Measurements from ENCODE around the gene PLEKHH3. TPM values are rescaled to one million over a fixed set of nuclear protein-coding genes. Genes with fewer than 3 reads are reported as not detected.

The PLEKHH3 gene
- total and polyA plus RNA-seq, 2 experiments from 2014 or later = 20.5 to 33.7 TPM

- H3K27me3 ChIP-seq = no peaks in the 10 kb centered on the region
- H3K9me3 ChIP-seq (ENCODE audit: low read depth) = no peaks in the 10 kb centered on the region
- no peak overlapping the region for H2AFZ ChIP-seq
- no peak overlapping the region for H3K4me2 ChIP-seq
- 87% methylated on average over 3 of the region's 3 CpGs for WGBS (ENCODE audit: low lambda C conversion rate, missing lambda C conversion rate)
- H3K4me3 ChIP-seq = no peak overlapping the region
- H3K4me1 ChIP-seq (ENCODE audit: insufficient read depth) = no peaks in the 10 kb centered on the region
- H3K27ac ChIP-seq = no peak overlapping the region
- H3K9me2 ChIP-seq (replicated peaks; ENCODE audit: insufficient read depth) = no peaks in the 10 kb centered on the region
- no peaks in the 10 kb centered on the region for H4K20me1 ChIP-seq (ENCODE audit: insufficient read depth, poor library complexity, severe bottlenecking)
- TF ChIP-seq EZH2 (IDR thresholded peaks at IDR 0.05; ENCODE audit: borderline replicate concordance) (no peak), EZH2phosphoT487 (IDR thresholded peaks at IDR 0.05; ENCODE audit: low read depth, severe bottlenecking, unreplicated experiment) (no peak), CTCF (IDR thresholded peaks at IDR 0.05; ENCODE audit: poor library complexity) (no peak)
- no peaks in the 10 kb centered on the region for H3K79me2 ChIP-seq
- DNase-seq (ENCODE audit: low spot score) = no peak
- no peaks in the 10 kb centered on the region for H3K36me3 ChIP-seq (replicated peaks; ENCODE audit: insufficient read depth, low read depth)
Measured at GRCh38 chr17:42694524-42694923, 17.7 kb upstream of the PLEKHH3 start.

- Histone ChIP-seq H3K27ac (no peak overlapping the region), H3K36me3 (replicated peaks; ENCODE audit: insufficient read depth, low read depth) (no peaks in the 10 kb centered on the region), H3K9me3 (ENCODE audit: low read depth) (no peaks in the 10 kb centered on the region), H3K79me2 (no peaks in the 10 kb centered on the region), H3K9me2 (replicated peaks; ENCODE audit: insufficient read depth) (no peaks in the 10 kb centered on the region), H3K4me1 (ENCODE audit: insufficient read depth) (no peaks in the 10 kb centered on the region), H4K20me1 (ENCODE audit: insufficient read depth, poor library complexity, severe bottlenecking) (no peaks in the 10 kb centered on the region), H2AFZ (no peak overlapping the region), H3K4me2 (no peak overlapping the region), H3K4me3 (no peak overlapping the region), H3K27me3 (no peaks in the 10 kb centered on the region)
- WGBS (ENCODE audit: low lambda C conversion rate, missing lambda C conversion rate) = 93% methylated on average over 11 of the region's 11 CpGs
- no peak for DNase-seq (ENCODE audit: low spot score)
- TF ChIP-seq EZH2phosphoT487 (IDR thresholded peaks at IDR 0.05; ENCODE audit: low read depth, severe bottlenecking, unreplicated experiment) (no peak), EZH2 (IDR thresholded peaks at IDR 0.05; ENCODE audit: borderline replicate concordance) (no peak), CTCF (IDR thresholded peaks at IDR 0.05; ENCODE audit: poor library complexity) (no peak)
Measured at GRCh38 chr17:42692489-42692888, 15.7 kb upstream of the PLEKHH3 start.

GRCh38 chr17:42691021-42691545, 14.3 kb upstream of the PLEKHH3 start:
- Histone ChIP-seq H3K4me3 (no peak overlapping the region), H3K27me3 (no peaks in the 10 kb centered on the region), H3K9me2 (replicated peaks; ENCODE audit: insufficient read depth) (no peaks in the 10 kb centered on the region), H3K9me3 (ENCODE audit: low read depth) (no peaks in the 10 kb centered on the region), H2AFZ (no peak overlapping the region), H3K36me3 (replicated peaks; ENCODE audit: insufficient read depth, low read depth) (no peaks in the 10 kb centered on the region), H3K4me2 (no peak overlapping the region), H3K27ac (no peak overlapping the region), H3K79me2 (no peaks in the 10 kb centered on the region), H3K4me1 (ENCODE audit: insufficient read depth) (no peaks in the 10 kb centered on the region), H4K20me1 (ENCODE audit: insufficient read depth, poor library complexity, severe bottlenecking) (no peaks in the 10 kb centered on the region)
- no peak for DNase-seq (ENCODE audit: low spot score)
- no peak for TF ChIP-seq EZH2phosphoT487 (IDR thresholded peaks at IDR 0.05; ENCODE audit: low read depth, severe bottlenecking, unreplicated experiment)
- TF ChIP-seq CTCF (IDR thresholded peaks at IDR 0.05; ENCODE audit: poor library complexity) = no peak
- no peak for TF ChIP-seq EZH2 (IDR thresholded peaks at IDR 0.05; ENCODE audit: borderline replicate concordance)
- WGBS (ENCODE audit: low lambda C conversion rate, missing lambda C conversion rate) = 94% methylated on average over 10 of the region's 12 CpGs

GRCh38 chr17:42690596-42690995, 13.8 kb upstream of the PLEKHH3 start:
- no peaks in the 10 kb centered on the region for H3K9me2 ChIP-seq (replicated peaks; ENCODE audit: insufficient read depth)
- no peak overlapping the region for H3K4me3 ChIP-seq
- H3K4me1 ChIP-seq (ENCODE audit: insufficient read depth) = no peaks in the 10 kb centered on the region
- DNase-seq (ENCODE audit: low spot score) = no peak
- H4K20me1 ChIP-seq (ENCODE audit: insufficient read depth, poor library complexity, severe bottlenecking) = no peaks in the 10 kb centered on the region
- WGBS (ENCODE audit: low lambda C conversion rate, missing lambda C conversion rate) = 91% methylated on average over 10 of the region's 10 CpGs
- no peak overlapping the region for H2AFZ ChIP-seq
- no peaks in the 10 kb centered on the region for H3K27me3 ChIP-seq
- no peak overlapping the region for H3K27ac ChIP-seq
- no peaks in the 10 kb centered on the region for H3K9me3 ChIP-seq (ENCODE audit: low read depth)
- no peaks in the 10 kb centered on the region for H3K79me2 ChIP-seq
- no peak for TF ChIP-seq EZH2phosphoT487 (IDR thresholded peaks at IDR 0.05; ENCODE audit: low read depth, severe bottlenecking, unreplicated experiment)
- no peaks in the 10 kb centered on the region for H3K36me3 ChIP-seq (replicated peaks; ENCODE audit: insufficient read depth, low read depth)
- no peak overlapping the region for H3K4me2 ChIP-seq
